GM12878 (cell line): ENCODE measurements around the gene DIS3L2. TPM values are rescaled to one million over a fixed set of nuclear protein-coding genes. Genes with fewer than 3 reads are reported as not detected.

Source experiments
- ATAC-seq: fragments of 200-7000 bp; cut with Tn5 transposase; 3 replicates; pipeline ENCODE4 v1.9.1; 2020; ENCODE audit warnings: mild to moderate bottlenecking, moderate library complexity
- BruUV-seq: library from RNA; stranded (reverse); fragments of 400-500 nt; replicated peaks from 2 replicates; lab custom pipeline; 2021; lab: Mats Ljungman, UMichigan
- CTCF ChIA-PET: fragments of 300-600 bp; sonication (Branson Sonifier 250); formaldehyde crosslinking; extraction: SDS; loops from one replicate; lab custom pipeline; 2021; ENCODE audit warnings: inconsistent platforms; lab: Yijun Ruan, JAX
- POLR2A ChIA-PET: fragments of 350-600 bp; formaldehyde crosslinking; extraction: SDS; loops from one replicate; lab custom pipeline; 2021; ENCODE audit warnings: inconsistent platforms; lab: Charles Lee
- RAD21 ChIA-PET: fragments of 300-600 bp; sonication (Branson Sonifier 250); formaldehyde crosslinking; loops from one replicate; lab custom pipeline; 2023; ENCODE audit warnings: antibody characterized with exemption; ENCODE audit not compliant: unreplicated experiment; lab: Charles Lee
- SMC1A ChIA-PET: fragments of 300-600 bp; sonication (Branson Sonifier 250); formaldehyde crosslinking; loops from one replicate; lab custom pipeline; 2023; ENCODE audit not compliant: unreplicated experiment, uncharacterized antibody; lab: Charles Lee
- DNase-seq: peaks from one replicate; pipeline ENCODE4 v3.0.0-alpha.2; 2011; ENCODE audit warnings: low read depth, low spot score
- FAIRE-seq: peaks from 3 replicates; lab custom pipeline; 2011; peaks lifted over from hg19 to GRCh38; lab: Jason Lieb, UNC
- H2AFZ ChIP-seq: 2 replicates; pipeline ENCODE4 v1.6.0; 2011; ENCODE audit warnings: low read depth, low read length, control low read depth; ENCODE audit not compliant: control insufficient read depth
- H3K27ac ChIP-seq: 2 replicates; pipeline ENCODE4 v1.5.1; 2011; ENCODE audit warnings: control low read depth; ENCODE audit not compliant: control insufficient read depth, insufficient read depth
- H3K27me3 ChIP-seq, 2 experiments: replicated peaks in 1 of 2; 2 replicates each; pipeline versions ENCODE4 v1.6.0 to v1.6.1; 2011; ENCODE audit warnings: low read length in 1 of 2; ENCODE audit not compliant: control insufficient read depth in 2 of 2, insufficient read depth in 2 of 2
- H3K36me3 ChIP-seq, 2 experiments: 2 replicates each; pipeline ENCODE4 v1.5.1; 2011; ENCODE audit warnings: low read length in 1 of 2; ENCODE audit not compliant: control insufficient read depth in 2 of 2, insufficient read depth in 2 of 2
- H3K4me1 ChIP-seq: 2 replicates; pipeline ENCODE4 v1.6.1; 2011; ENCODE audit warnings: mild to moderate bottlenecking, low read length, moderate library complexity, mixed read lengths; ENCODE audit not compliant: control insufficient read depth, insufficient read depth
- H3K4me2 ChIP-seq: 2 replicates; pipeline ENCODE4 v1.6.0; 2011; ENCODE audit warnings: control low read depth; ENCODE audit not compliant: control insufficient read depth, insufficient read depth
- H3K4me3 ChIP-seq: fragments of 200-600 bp; sonication (generic); 2 replicates; pipeline ENCODE4 v1.5.1; 2016
- H3K79me2 ChIP-seq: 2 replicates; pipeline ENCODE4 v1.6.0; 2011; ENCODE audit warnings: low read length; ENCODE audit not compliant: control insufficient read depth, insufficient read depth
- H3K9ac ChIP-seq: 2 replicates; pipeline ENCODE4 v1.8.0; 2011; ENCODE audit warnings: low read length, control low read depth, mixed read lengths; ENCODE audit not compliant: control insufficient read depth, insufficient read depth
- H3K9me3 ChIP-seq: replicated peaks from 3 replicates; pipeline ENCODE4 v1.5.1; 2011; ENCODE audit warnings: mild to moderate bottlenecking, low read length; ENCODE audit not compliant: control insufficient read depth, insufficient read depth
- H4K20me1 ChIP-seq: 2 replicates; pipeline ENCODE4 v1.6.0; 2011; ENCODE audit not compliant: control insufficient read depth, insufficient read depth
- SIX5 ChIP-seq: IDR thresholded peaks from 2 replicates; pipeline ENCODE4 v1.6.1; 2011; ENCODE audit warnings: mild to moderate bottlenecking, low read depth, low read length, moderate library complexity; ENCODE audit not compliant: severe bottlenecking
- SMAD5 ChIP-seq: IDR thresholded peaks from 2 replicates; pipeline ENCODE4 v1.6.1; 2016; ENCODE audit warnings: antibody characterized with exemption, low read depth
- SRF ChIP-seq, 2 experiments: IDR thresholded peaks; 2 replicates each; pipeline ENCODE4 v1.6.1; 2011; ENCODE audit warnings: low read depth in 2 of 2, low read length in 2 of 2, mild to moderate bottlenecking in 1 of 2, moderate library complexity in 1 of 2
- YY1 ChIP-seq: IDR thresholded peaks from 2 replicates; pipeline ENCODE4 v1.6.1; 2011; ENCODE audit warnings: low read depth, mild to moderate bottlenecking, low read length
- WGBS: methylation state at CpG from one replicate; pipeline ENCODE4 v1.1.6; 2016; ENCODE audit warnings: low lambda C conversion rate; ENCODE audit not compliant: insufficient replicate concordance, insufficient coverage; ENCODE audit errors: missing lambda C conversion rate; 5-methylcytosine and 5-hydroxymethylcytosine counted together
- in situ Hi-C: fragments of 300-500 bp; cut with MboI; formaldehyde crosslinking; loops from 9 replicates; pipeline ENCODE4 v1.14.3; 2018; ENCODE audit warnings: mixed read lengths
- intact Hi-C: fragments of 100-400 bp; cut with micrococcal nuclease; formaldehyde crosslinking; loops from one replicate; pipeline ENCODE4 v1.14.2; 2022; ENCODE audit not compliant: unreplicated experiment
- polyA plus RNA-seq, 11 experiments: library from polyadenylated mRNA; depleted of rRNA in 4 of 11; unstranded in 6 of 11; stranded (reverse) in 5 of 11; fragments of >200 nt; fragmentation: Nextera tagmentation in 4 of 11; fragmentation: Illumina TruSeq in 1 of 11; extraction: Ambion mirVana in 4 of 11; extraction: Trizol in 1 of 11; gene quantifications; 1 replicate in 1 of 11; 2 replicates in 10 of 11; pipeline versions ENCODE4 v1.2.1 to v1.2.3, GENCODE V29; 2011 to 2016; ENCODE audit warnings: inconsistent platforms in 2 of 11, missing spikeins in 2 of 11, low read depth in 1 of 11
- total RNA-seq, 4 experiments: library from RNA; depleted of rRNA in 3 of 4; stranded (reverse); fragments of >200 nt in 3 of 4; fragmentation: Illumina TruSeq in 1 of 4; extraction: Trizol in 1 of 4; gene quantifications; 2 replicates each; pipeline versions ENCODE4 v1.2.1 to v1.2.3, GENCODE V29; 2013 to 2021
- TF ChIP-seq, protein P1 (sequence below): fragments of 450-650 bp; IDR thresholded peaks from 2 replicates; pipeline ENCODE4 v1.6.1; 2016; ENCODE audit warnings: mild to moderate bottlenecking
- TF ChIP-seq, protein P2 (sequence below): fragments of 450-650 bp; IDR thresholded peaks from 2 replicates; pipeline ENCODE4 v1.6.1; 2017; ENCODE audit warnings: mild to moderate bottlenecking, low read depth, inconsistent platforms; ENCODE audit not compliant: poor library complexity, severe bottlenecking
- TF ChIP-seq, protein P3 (sequence below): IDR thresholded peaks from 2 replicates; pipeline ENCODE4 v1.6.1; 2012; ENCODE audit warnings: low read depth, low read length, improper control_type of control experiment

DIS3L2 gene
- total and polyA plus RNA-seq, 10 of the 15 experiments (the other 5 are each of a cell fraction or from before 2014, with no cell fraction given): 3.5 to 27.1 (median 16.0) TPM

DNA sequence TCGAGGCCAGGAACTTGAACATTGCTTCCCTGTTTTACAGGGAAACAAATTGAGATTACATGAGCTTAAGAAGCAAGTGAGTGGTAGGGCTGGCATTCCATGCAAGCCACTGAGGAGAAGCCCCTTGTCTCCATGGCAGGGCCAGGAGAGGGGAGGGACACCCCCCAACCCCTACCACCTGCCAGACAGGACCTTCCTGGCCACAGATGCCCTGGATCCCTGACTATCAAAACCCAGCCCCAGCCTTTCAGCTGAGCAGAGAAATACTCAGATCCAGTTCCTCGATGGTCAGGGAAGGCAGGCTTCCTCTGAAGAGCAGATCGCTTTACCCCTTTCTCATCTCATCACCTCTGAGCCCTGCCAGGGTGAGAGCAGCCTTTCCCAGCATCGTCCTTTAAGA, 363.3 kb downstream of the DIS3L2 start:
- Histone ChIP-seq H3K4me2 (no peak overlapping the region), H3K79me2 (no peaks in the 10 kb centered on the region), H3K36me3 (no peaks in the 10 kb centered on the region), H3K4me1 (peaks cover 10% of the 10 kb centered on the region), H3K4me3 (no peak overlapping the region), H2AFZ (no peak overlapping the region), H3K9me3 (no peaks in the 10 kb centered on the region), H3K9ac (no peak overlapping the region), H3K27ac (no peak overlapping the region), H3K27me3 (no peaks in the 10 kb centered on the region), H4K20me1 (no peaks in the 10 kb centered on the region)
- POLR2A ChIA-PET: no interaction called here
- no peak for DNase-seq
- BruUV-seq: no TSS peak
- in situ Hi-C loops: loop anchor here (5.0 kb wide), 1 partner anchor 417 kb away; no protein-coding TSS in a partner anchor
- CTCF ChIA-PET: interaction anchor here (0.6 to 1.4 kb wide), 4 partner anchors 41 to 418 kb away, joined by 3 to 5 read pairs (median 4); no protein-coding TSS in a partner anchor
- RAD21 ChIA-PET: interaction anchor here (0.8 to 1.5 kb wide), 2 partner anchors 32 to 399 kb away, joined by 3 read pairs; no protein-coding TSS in a partner anchor
- intact Hi-C loops: loop anchor here (10.0 kb wide), 1 partner anchor 180 kb away; no protein-coding TSS in a partner anchor
- FAIRE-seq: no peak
- ATAC-seq: no peak
- TF ChIP-seq, protein P1, sequence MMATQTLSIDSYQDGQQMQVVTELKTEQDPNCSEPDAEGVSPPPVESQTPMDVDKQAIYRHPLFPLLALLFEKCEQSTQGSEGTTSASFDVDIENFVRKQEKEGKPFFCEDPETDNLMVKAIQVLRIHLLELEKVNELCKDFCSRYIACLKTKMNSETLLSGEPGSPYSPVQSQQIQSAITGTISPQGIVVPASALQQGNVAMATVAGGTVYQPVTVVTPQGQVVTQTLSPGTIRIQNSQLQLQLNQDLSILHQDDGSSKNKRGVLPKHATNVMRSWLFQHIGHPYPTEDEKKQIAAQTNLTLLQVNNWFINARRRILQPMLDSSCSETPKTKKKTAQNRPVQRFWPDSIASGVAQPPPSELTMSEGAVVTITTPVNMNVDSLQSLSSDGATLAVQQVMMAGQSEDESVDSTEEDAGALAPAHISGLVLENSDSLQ: no peak
- no peak for TF ChIP-seq SIX5
- TF ChIP-seq, protein P2, sequence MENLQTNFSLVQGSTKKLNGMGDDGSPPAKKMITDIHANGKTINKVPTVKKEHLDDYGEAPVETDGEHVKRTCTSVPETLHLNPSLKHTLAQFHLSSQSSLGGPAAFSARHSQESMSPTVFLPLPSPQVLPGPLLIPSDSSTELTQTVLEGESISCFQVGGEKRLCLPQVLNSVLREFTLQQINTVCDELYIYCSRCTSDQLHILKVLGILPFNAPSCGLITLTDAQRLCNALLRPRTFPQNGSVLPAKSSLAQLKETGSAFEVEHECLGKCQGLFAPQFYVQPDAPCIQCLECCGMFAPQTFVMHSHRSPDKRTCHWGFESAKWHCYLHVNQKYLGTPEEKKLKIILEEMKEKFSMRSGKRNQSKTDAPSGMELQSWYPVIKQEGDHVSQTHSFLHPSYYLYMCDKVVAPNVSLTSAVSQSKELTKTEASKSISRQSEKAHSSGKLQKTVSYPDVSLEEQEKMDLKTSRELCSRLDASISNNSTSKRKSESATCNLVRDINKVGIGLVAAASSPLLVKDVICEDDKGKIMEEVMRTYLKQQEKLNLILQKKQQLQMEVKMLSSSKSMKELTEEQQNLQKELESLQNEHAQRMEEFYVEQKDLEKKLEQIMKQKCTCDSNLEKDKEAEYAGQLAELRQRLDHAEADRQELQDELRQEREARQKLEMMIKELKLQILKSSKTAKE: no peak
- TF ChIP-seq, protein P3, sequence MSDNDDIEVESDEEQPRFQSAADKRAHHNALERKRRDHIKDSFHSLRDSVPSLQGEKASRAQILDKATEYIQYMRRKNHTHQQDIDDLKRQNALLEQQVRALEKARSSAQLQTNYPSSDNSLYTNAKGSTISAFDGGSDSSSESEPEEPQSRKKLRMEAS: no peak
- no peak for TF ChIP-seq YY1
- no peak for TF ChIP-seq SMAD5
- no peak for TF ChIP-seq SRF (IDR thresholded peaks at IDR 0.05; ENCODE audit: low read depth in 2 of 2, low read length in 2 of 2)
- WGBS: 71% methylated on average over 4 of the region's 4 CpGs
- SMC1A ChIA-PET: interaction anchor here (1.7 kb wide), 1 partner anchor 49 kb away, joined by 3 read pairs; no protein-coding TSS in a partner anchor
